ENCODE measurements around the gene DPF1. TPM values are rescaled to one million over a fixed set of nuclear protein-coding genes. Genes with fewer than 3 reads are reported as not detected.
"Not testable (repeated sequence)": the region's sequence is repeated elsewhere in the genome, so short reads cannot be mapped to it uniquely, and the experiment has no call there.

The DPF1 gene
- polyA plus RNA-seq, 6 donors from 2014 or later = 0.20 to 0.41 TPM; not detected in 4

- ATAC-seq (ENCODE audit: low read depth in 2 of 2) (no peak), DNase-seq (no peak)
- Mint-ChIP-seq H3K4me3 (peak overlapping the region in 1 of 8 donors; percentile 36), H3K9me3 (no peaks in the 10 kb centered on the region), H3K36me3 (peaks cover 0 to 7% of the 10 kb centered on the region in 2 donors), H3K27ac (peak overlapping the region in 4 of 6 donors; percentile 6 to 76 (median 58)), H3K4me1 (peaks cover 7 to 26% (median 23%) of the 10 kb centered on the region in 3 donors), H3K27me3 (no peaks in the 10 kb centered on the region)
Observed at GRCh38 chr19:38245826-38246498, 21.9 kb upstream of the DPF1 start.

- Mint-ChIP-seq H3K4me1 (peaks cover 7 to 20% (median 16%) of the 10 kb centered on the region in 3 donors), H3K4me3 (peak overlapping the region; percentile 68 to 93 (median 88)), H3K27me3 (peaks cover 0 to 4% (median 0%) of the 10 kb centered on the region in 3 donors), H3K27ac (peak overlapping the region in 5 of 6 donors; percentile 55 to 92 (median 89)), H3K36me3 (no peaks in the 10 kb centered on the region), H3K9me3 (no peaks in the 10 kb centered on the region)
- ATAC-seq (ENCODE audit: low read depth in 2 of 2) (no peak), DNase-seq (no peak)
Observed at GRCh38 chr19:38243279-38243673, 19.3 kb upstream of the DPF1 start.

GRCh38 chr19:38239816-38240215, 15.8 kb upstream of the DPF1 start:
- Mint-ChIP-seq H3K9me3 (no peaks in the 10 kb centered on the region), H3K36me3 (no peaks in the 10 kb centered on the region), H3K4me1 (peaks cover 7 to 11% (median 9%) of the 10 kb centered on the region in 3 donors), H3K27me3 (peaks cover 0 to 7% (median 4%) of the 10 kb centered on the region in 3 donors), H3K27ac (peak overlapping the region in 1 of 6 donors; percentile 82), H3K4me3 (no peak overlapping the region)
- ATAC-seq (ENCODE audit: low read depth in 2 of 2) (no peak), DNase-seq (no peak)

GRCh38 chr19:38234615-38235014, 10.6 kb upstream of the DPF1 start:
- Mint-ChIP-seq H3K27ac (peak overlapping the region in 1 of 6 donors; percentile 53), H3K36me3 (no peaks in the 10 kb centered on the region), H3K4me3 (no peak overlapping the region), H3K27me3 (peaks cover 19 to 37% (median 30%) of the 10 kb centered on the region in 3 donors), H3K4me1 (peaks cover 3 to 10% (median 9%) of the 10 kb centered on the region in 3 donors), H3K9me3 (no peaks in the 10 kb centered on the region)
- ATAC-seq (ENCODE audit: low read depth in 2 of 2) (no peak), DNase-seq (no peak)

- peak; percentile 73 for DNase-seq
- no peak overlapping the region for H3K4me3 Mint-ChIP-seq
- no peaks in the 10 kb centered on the region for H3K9me3 Mint-ChIP-seq
- H3K27me3 Mint-ChIP-seq = peaks cover 19 to 41% (median 32%) of the 10 kb centered on the region in 3 donors
- peak; percentile 59 to 68 for ATAC-seq (ENCODE audit: low read depth in 2 of 2)
- peaks cover 6 to 13% (median 11%) of the 10 kb centered on the region in 3 donors for H3K4me1 Mint-ChIP-seq
- peak overlapping the region in 1 of 6 donors; percentile 33 for H3K27ac Mint-ChIP-seq
- H3K36me3 Mint-ChIP-seq = no peaks in the 10 kb centered on the region
Observed at GRCh38 chr19:38233740-38234251, 9.8 kb upstream of the DPF1 start.

GRCh38 chr19:38231918-38232317, 7.9 kb upstream of the DPF1 start:
- Mint-ChIP-seq H3K27ac (peak overlapping the region in 1 of 6 donors; percentile 76), H3K4me1 (peaks cover 15 to 24% (median 19%) of the 10 kb centered on the region in 3 donors), H3K9me3 (no peaks in the 10 kb centered on the region), H3K36me3 (no peaks in the 10 kb centered on the region), H3K27me3 (peaks cover 26 to 51% (median 51%) of the 10 kb centered on the region in 3 donors), H3K4me3 (no peak overlapping the region)
- ATAC-seq (ENCODE audit: low read depth in 2 of 2) (no peak), DNase-seq (no peak)

- Mint-ChIP-seq H3K4me1 (peaks cover 19 to 32% (median 28%) of the 10 kb centered on the region in 3 donors), H3K27me3 (peaks cover 35 to 63% (median 61%) of the 10 kb centered on the region in 3 donors), H3K4me3 (peak overlapping the region in 1 of 8 donors; percentile 66)
- DNase-seq; ATAC-seq (ENCODE audit: low read depth in 2 of 2); H3K36me3 Mint-ChIP-seq; H3K27ac Mint-ChIP-seq; H3K9me3 Mint-ChIP-seq: not testable (repeated sequence)
Observed at GRCh38 chr19:38230506-38231133, 6.6 kb upstream of the DPF1 start.

GRCh38 chr19:38229585-38230073, 5.6 kb upstream of the DPF1 start:
- H3K4me3 Mint-ChIP-seq = peak overlapping the region in 7 of 8 donors; percentile 35 to 77 (median 68)
- ATAC-seq (ENCODE audit: low read depth in 2 of 2) = peak; percentile 82 to 87

GRCh38 chr19:38228491-38229439, 4.7 kb upstream of the DPF1 start:
- no peak for ATAC-seq (ENCODE audit: low read depth in 2 of 2)
- Mint-ChIP-seq H3K27me3 (peaks cover 40 to 72% (median 71%) of the 10 kb centered on the region in 3 donors), H3K4me3 (peak overlapping the region in 7 of 8 donors; percentile 15 to 80 (median 74)), H3K36me3 (no peaks in the 10 kb centered on the region), H3K9me3 (peaks cover 0 to 2% (median 0%) of the 10 kb centered on the region in 7 donors), H3K27ac (peak overlapping the region in 2 of 6 donors; percentile 47 to 78), H3K4me1 (peaks cover 23 to 34% (median 32%) of the 10 kb centered on the region in 3 donors)
- no peak for DNase-seq

More at GRCh38 chr19:38229585-38230073, 5.6 kb upstream of the DPF1 start:
- Mint-ChIP-seq H3K4me1 (peaks cover 19 to 33% (median 28%) of the 10 kb centered on the region in 3 donors), H3K27me3 (peaks cover 36 to 63% (median 63%) of the 10 kb centered on the region in 3 donors), H3K9me3 (peaks cover 0 to 2% (median 0%) of the 10 kb centered on the region in 7 donors), H3K27ac (peak overlapping the region in 1 of 6 donors; percentile 39), H3K36me3 (no peaks in the 10 kb centered on the region)
- peak; percentile 54 for DNase-seq

GRCh38 chr19:38228005-38228377, 4.0 kb upstream of the DPF1 start:
- Mint-ChIP-seq H3K4me1 (peaks cover 31 to 38% (median 37%) of the 10 kb centered on the region in 3 donors), H3K27me3 (peaks cover 44 to 80% (median 79%) of the 10 kb centered on the region in 3 donors), H3K27ac (no peak overlapping the region), H3K9me3 (peaks cover 0 to 4% (median 0%) of the 10 kb centered on the region in 7 donors), H3K36me3 (no peaks in the 10 kb centered on the region), H3K4me3 (peak overlapping the region in 4 of 8 donors; percentile 27 to 83 (median 45))
- ATAC-seq (ENCODE audit: low read depth in 2 of 2) (no peak), DNase-seq (no peak)

- Mint-ChIP-seq H3K4me1 (peaks cover 33 to 41% (median 40%) of the 10 kb centered on the region in 3 donors), H3K4me3 (peak overlapping the region in 7 of 8 donors; percentile 27 to 83 (median 47)), H3K9me3 (peaks cover 0 to 6% (median 0%) of the 10 kb centered on the region in 7 donors), H3K27ac (peak overlapping the region in 1 of 6 donors; percentile 59), H3K27me3 (peaks cover 48 to 81% (median 80%) of the 10 kb centered on the region in 3 donors), H3K36me3 (no peaks in the 10 kb centered on the region)
- DNase-seq (no peak), ATAC-seq (ENCODE audit: low read depth in 2 of 2) (no peak)
Observed at GRCh38 chr19:38227287-38228004, 3.4 kb upstream of the DPF1 start.

GRCh38 chr19:38224863-38225218, 819 bp upstream of the DPF1 start:
- H3K27me3 Mint-ChIP-seq = peaks cover 45 to 74% (median 72%) of the 10 kb centered on the region in 3 donors

More at GRCh38 chr19:38224863-38225218, 819 bp upstream of the DPF1 start:
- not testable (repeated sequence) for DNase-seq; ATAC-seq (ENCODE audit: low read depth in 2 of 2); H3K9me3 Mint-ChIP-seq; H3K27ac Mint-ChIP-seq
- peaks cover 31 to 42% (median 41%) of the 10 kb centered on the region in 3 donors for H3K4me1 Mint-ChIP-seq
- peak overlapping the region in 7 of 8 donors; percentile 22 to 97 (median 85) for H3K4me3 Mint-ChIP-seq
- peaks cover 0 to 14% of the 10 kb centered on the region in 2 donors for H3K36me3 Mint-ChIP-seq

Data from naive B cell (primary cell).